ENCODE data around the gene BOLA2B. TPM values are rescaled to one million over a fixed set of nuclear protein-coding genes. Genes with fewer than 3 reads are reported as not detected.

BOLA2B gene
- total RNA-seq, 1 experiment from 2014 or later: 180 TPM

DNA sequence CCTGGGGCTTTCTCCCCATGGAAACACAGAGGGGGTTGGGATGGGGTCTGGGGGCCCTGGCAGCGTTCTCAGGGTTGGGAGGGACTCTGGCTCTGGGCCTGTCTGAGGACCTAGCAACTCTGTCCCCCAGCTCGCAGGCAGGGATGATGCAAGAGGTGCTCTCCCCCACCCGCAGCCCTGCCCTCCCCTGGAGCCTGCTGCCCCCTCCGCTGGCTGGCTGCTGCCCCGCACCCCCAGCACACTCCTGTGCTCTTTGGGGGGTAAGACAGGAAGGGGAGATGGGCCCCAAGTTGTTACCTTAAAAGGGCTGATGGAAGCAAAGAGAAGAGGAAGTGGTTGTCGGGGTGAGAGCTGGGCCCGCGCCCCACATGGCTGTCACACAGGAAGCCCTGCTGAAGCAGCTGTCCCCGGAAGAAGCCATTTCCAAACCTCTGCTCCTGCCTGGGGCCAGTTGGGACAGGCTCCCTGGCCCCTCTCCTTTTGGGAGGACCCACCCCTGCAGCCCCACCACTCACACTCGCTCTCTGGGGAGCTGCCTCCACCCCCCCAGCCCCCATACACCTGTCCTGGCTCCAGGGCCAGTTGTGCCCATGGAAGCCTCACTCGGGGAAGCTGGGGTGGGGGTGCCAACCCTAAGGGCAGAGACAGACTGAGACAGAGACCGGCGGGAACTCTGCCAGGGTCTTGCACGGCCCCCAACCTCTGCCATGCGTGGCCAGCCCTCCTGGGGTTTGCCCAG is 7.6 kb downstream of the BOLA2B start:
- intact Hi-C loops (cut with micrococcal nuclease): no loop called here
- ChIA-PET CTCF (interaction anchor here (1.3 kb wide), 1 partner anchor 43 kb away, joined by 3 read pairs; no protein-coding TSS in a partner anchor), POLR2A (no interaction called here), RAD21 (ENCODE audit: low non-redundant PET in 1 of 2, low total read pairs in 2 of 2, uncharacterized antibody in 2 of 2, unreplicated experiment in 2 of 2) (no interaction called here)
- no TSS peak for BruUV-seq (replicated peaks)
- H3K9ac ChIP-seq (ENCODE audit: low read length): no peak overlapping the region
- no peak overlapping the region for H3K4me2 ChIP-seq (ENCODE audit: low read length)
- no peaks in the 10 kb centered on the region for H3K9me2 ChIP-seq (ENCODE audit: insufficient read depth)
- H3K79me2 ChIP-seq (ENCODE audit: insufficient read depth, low read length): no peaks in the 10 kb centered on the region
- DNase-seq (ENCODE audit: low read depth, low spot score) (no peak), ATAC-seq (no peak)
- no peak overlapping the region for H3K4me3 ChIP-seq (replicated peaks in 1 of 2; ENCODE audit: low read depth in 1 of 2, low read length in 2 of 2)
- no peaks in the 10 kb centered on the region for H3K9me3 ChIP-seq (ENCODE audit: control insufficient read depth in 1 of 2, insufficient read depth in 1 of 2, low read depth in 1 of 2, low read length in 2 of 2)
- H3K27me3 ChIP-seq (ENCODE audit: insufficient read depth, low read length): no peaks in the 10 kb centered on the region
- no peaks in the 10 kb centered on the region for H4K20me1 ChIP-seq (ENCODE audit: insufficient read depth)
- no peak overlapping the region for H2AFZ ChIP-seq (ENCODE audit: low read depth, low read length, poor library complexity, severe bottlenecking)
- no peak for TF ChIP-seq EZH2phosphoT487 (IDR thresholded peaks at IDR 0.05; ENCODE audit: borderline replicate concordance)
- TF ChIP-seq, protein P1, sequence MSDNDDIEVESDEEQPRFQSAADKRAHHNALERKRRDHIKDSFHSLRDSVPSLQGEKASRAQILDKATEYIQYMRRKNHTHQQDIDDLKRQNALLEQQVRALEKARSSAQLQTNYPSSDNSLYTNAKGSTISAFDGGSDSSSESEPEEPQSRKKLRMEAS (IDR thresholded peaks at IDR 0.05): no peak
- no peak for TF ChIP-seq SRF (IDR thresholded peaks at IDR 0.05; ENCODE audit: low read depth)
- TF ChIP-seq JUND (IDR thresholded peaks at IDR 0.05): no peak
- TF ChIP-seq, protein P2, sequence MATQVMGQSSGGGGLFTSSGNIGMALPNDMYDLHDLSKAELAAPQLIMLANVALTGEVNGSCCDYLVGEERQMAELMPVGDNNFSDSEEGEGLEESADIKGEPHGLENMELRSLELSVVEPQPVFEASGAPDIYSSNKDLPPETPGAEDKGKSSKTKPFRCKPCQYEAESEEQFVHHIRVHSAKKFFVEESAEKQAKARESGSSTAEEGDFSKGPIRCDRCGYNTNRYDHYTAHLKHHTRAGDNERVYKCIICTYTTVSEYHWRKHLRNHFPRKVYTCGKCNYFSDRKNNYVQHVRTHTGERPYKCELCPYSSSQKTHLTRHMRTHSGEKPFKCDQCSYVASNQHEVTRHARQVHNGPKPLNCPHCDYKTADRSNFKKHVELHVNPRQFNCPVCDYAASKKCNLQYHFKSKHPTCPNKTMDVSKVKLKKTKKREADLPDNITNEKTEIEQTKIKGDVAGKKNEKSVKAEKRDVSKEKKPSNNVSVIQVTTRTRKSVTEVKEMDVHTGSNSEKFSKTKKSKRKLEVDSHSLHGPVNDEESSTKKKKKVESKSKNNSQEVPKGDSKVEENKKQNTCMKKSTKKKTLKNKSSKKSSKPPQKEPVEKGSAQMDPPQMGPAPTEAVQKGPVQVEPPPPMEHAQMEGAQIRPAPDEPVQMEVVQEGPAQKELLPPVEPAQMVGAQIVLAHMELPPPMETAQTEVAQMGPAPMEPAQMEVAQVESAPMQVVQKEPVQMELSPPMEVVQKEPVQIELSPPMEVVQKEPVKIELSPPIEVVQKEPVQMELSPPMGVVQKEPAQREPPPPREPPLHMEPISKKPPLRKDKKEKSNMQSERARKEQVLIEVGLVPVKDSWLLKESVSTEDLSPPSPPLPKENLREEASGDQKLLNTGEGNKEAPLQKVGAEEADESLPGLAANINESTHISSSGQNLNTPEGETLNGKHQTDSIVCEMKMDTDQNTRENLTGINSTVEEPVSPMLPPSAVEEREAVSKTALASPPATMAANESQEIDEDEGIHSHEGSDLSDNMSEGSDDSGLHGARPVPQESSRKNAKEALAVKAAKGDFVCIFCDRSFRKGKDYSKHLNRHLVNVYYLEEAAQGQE (IDR thresholded peaks at IDR 0.05; ENCODE audit: low read depth): no peak
- no peak for TF ChIP-seq EGR1 (IDR thresholded peaks at IDR 0.05; ENCODE audit: low read depth)
- TF ChIP-seq, protein P3, sequence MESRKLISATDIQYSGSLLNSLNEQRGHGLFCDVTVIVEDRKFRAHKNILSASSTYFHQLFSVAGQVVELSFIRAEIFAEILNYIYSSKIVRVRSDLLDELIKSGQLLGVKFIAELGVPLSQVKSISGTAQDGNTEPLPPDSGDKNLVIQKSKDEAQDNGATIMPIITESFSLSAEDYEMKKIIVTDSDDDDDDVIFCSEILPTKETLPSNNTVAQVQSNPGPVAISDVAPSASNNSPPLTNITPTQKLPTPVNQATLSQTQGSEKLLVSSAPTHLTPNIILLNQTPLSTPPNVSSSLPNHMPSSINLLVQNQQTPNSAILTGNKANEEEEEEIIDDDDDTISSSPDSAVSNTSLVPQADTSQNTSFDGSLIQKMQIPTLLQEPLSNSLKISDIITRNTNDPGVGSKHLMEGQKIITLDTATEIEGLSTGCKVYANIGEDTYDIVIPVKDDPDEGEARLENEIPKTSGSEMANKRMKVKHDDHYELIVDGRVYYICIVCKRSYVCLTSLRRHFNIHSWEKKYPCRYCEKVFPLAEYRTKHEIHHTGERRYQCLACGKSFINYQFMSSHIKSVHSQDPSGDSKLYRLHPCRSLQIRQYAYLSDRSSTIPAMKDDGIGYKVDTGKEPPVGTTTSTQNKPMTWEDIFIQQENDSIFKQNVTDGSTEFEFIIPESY (IDR thresholded peaks at IDR 0.05; ENCODE audit: extremely low read depth, insufficient replicate concordance, low read length): no peak
- TF ChIP-seq ZNF274 (IDR thresholded peaks at IDR 0.05; ENCODE audit: low read depth, low read length): no peak
- TF ChIP-seq ZFX (IDR thresholded peaks at IDR 0.05): no peak
- no peak for TF ChIP-seq EZH2 (IDR thresholded peaks at IDR 0.05)
- TF ChIP-seq, protein P4, sequence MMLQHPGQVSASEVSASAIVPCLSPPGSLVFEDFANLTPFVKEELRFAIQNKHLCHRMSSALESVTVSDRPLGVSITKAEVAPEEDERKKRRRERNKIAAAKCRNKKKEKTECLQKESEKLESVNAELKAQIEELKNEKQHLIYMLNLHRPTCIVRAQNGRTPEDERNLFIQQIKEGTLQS (IDR thresholded peaks at IDR 0.05): no peak
- TF ChIP-seq RAD21 (IDR thresholded peaks at IDR 0.05; ENCODE audit: low read depth): no peak
- TF ChIP-seq POLR2AphosphoS5 (IDR thresholded peaks at IDR 0.05; ENCODE audit: low read depth, low read length): no peak
- TF ChIP-seq SIN3A (IDR thresholded peaks at IDR 0.05; ENCODE audit: low read depth): no peak
- no peak overlapping the region for H3K27ac ChIP-seq (ENCODE audit: low read depth, low read length)
- peaks cover 5 to 19% of the 10 kb centered on the region in 2 experiments; a peak in 3 of 4 replicates for H3K4me1 ChIP-seq (ENCODE audit: control insufficient read depth in 1 of 2, insufficient read depth in 2 of 2, low read length in 2 of 2)
- H3K36me3 ChIP-seq (ENCODE audit: control insufficient read depth in 1 of 2, insufficient read depth in 2 of 2, low read length in 2 of 2): no peaks in the 10 kb centered on the region
